Progenitor cell of endocrine pancreas (in vitro differentiated cells): Measurements from ENCODE around the gene TGFBR2. TPM values are rescaled to one million over a fixed set of nuclear protein-coding genes. Genes with fewer than 3 reads are reported as not detected.
A peak's percentile ranks its signal among the peaks of the same experiment; 100 is the strongest.

ENCODE experiments used
- DNase-seq: peaks from one replicate; pipeline ENCODE4 v3.0.0; 2021; ENCODE audit warnings: low spot score; ENCODE audit not compliant: unreplicated experiment
- H3K27ac Mint-ChIP-seq: 2 replicates; pipeline ENCODE4 v1.8.0; 2021; ENCODE audit warnings: mild to moderate bottlenecking, moderate library complexity, mixed read lengths
- H3K27me3 Mint-ChIP-seq: 2 replicates; pipeline ENCODE4 v1.8.0; 2021; ENCODE audit warnings: mixed read lengths
- H3K36me3 Mint-ChIP-seq: 2 replicates; pipeline ENCODE4 v1.8.0; 2022; ENCODE audit warnings: mixed read lengths; ENCODE audit not compliant: insufficient read depth
- H3K4me1 Mint-ChIP-seq: 2 replicates; pipeline ENCODE4 v1.8.0; 2021; ENCODE audit warnings: low read depth, mixed read lengths
- H3K4me3 Mint-ChIP-seq: 2 replicates; pipeline ENCODE4 v1.8.0; 2021; ENCODE audit warnings: low read depth, mild to moderate bottlenecking, moderate library complexity, mixed read lengths
- H3K9me3 Mint-ChIP-seq: 2 replicates; pipeline ENCODE4 v1.8.0; 2021; ENCODE audit warnings: low read depth, mixed read lengths
- CTCF ChIP-seq: fragments of 200-600 bp; sonication (generic); IDR thresholded peaks from one replicate; pipeline ENCODE4 v1.5.0; 2021; ENCODE audit warnings: antibody characterized with exemption, mild to moderate bottlenecking; ENCODE audit not compliant: unreplicated experiment
- long read RNA-seq: library from polyadenylated mRNA; unstranded; transcript quantifications from one replicate; pipeline ENCODE4 v2.0.0, GENCODE V29; 2020
- total RNA-seq: library from RNA; stranded (reverse); gene quantifications from 2 replicates; pipeline ENCODE4 v1.2.1, GENCODE V29; 2021

TGFBR2 gene
- total RNA-seq, result 21.1 and 21.2 TPM in 2 replicates
- long read RNA-seq, partial matches to known transcripts, result 4 of 19 reads
- long read RNA-seq, other reads (novel, unspliced or antisense), result 15 of 19 reads

DNA sequence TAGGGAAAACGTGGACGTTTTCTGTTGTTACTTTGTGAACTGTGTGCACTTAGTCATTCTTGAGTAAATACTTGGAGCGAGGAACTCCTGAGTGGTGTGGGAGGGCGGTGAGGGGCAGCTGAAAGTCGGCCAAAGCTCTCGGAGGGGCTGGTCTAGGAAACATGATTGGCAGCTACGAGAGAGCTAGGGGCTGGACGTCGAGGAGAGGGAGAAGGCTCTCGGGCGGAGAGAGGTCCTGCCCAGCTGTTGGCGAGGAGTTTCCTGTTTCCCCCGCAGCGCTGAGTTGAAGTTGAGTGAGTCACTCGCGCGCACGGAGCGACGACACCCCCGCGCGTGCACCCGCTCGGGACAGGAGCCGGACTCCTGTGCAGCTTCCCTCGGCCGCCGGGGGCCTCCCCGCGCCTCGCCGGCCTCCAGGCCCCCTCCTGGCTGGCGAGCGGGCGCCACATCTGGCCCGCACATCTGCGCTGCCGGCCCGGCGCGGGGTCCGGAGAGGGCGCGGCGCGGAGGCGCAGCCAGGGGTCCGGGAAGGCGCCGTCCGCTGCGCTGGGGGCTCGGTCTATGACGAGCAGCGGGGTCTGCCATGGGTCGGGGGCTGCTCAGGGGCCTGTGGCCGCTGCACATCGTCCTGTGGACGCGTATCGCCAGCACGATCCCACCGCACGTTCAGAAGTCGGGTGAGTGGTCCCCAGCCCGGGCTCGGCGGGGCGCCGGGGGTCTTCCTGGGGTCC is at the start of gene TGFBR2:
Gene TGFBR2, plus strand, starts transcription at position 301 of the 731 bp plus-strand sequence. Its CDS starts 283 bp downstream, at position 584.
- H3K27ac Mint-ChIP-seq, result peak within 1 kb of the TSS; percentile 97
- TF ChIP-seq CTCF, result peak; percentile 37
- DNase-seq, result peak; percentile 73
- H3K4me3 Mint-ChIP-seq, result peak within 1 kb of the TSS; percentile 97
- no peaks in the 10 kb centered on the region for H3K27me3 Mint-ChIP-seq
- H3K36me3 Mint-ChIP-seq, result peaks cover 2% of the 10 kb centered on the region
- peaks cover 42% of the 10 kb centered on the region for H3K4me1 Mint-ChIP-seq
- no peaks in the 10 kb centered on the region for H3K9me3 Mint-ChIP-seq

DNA sequence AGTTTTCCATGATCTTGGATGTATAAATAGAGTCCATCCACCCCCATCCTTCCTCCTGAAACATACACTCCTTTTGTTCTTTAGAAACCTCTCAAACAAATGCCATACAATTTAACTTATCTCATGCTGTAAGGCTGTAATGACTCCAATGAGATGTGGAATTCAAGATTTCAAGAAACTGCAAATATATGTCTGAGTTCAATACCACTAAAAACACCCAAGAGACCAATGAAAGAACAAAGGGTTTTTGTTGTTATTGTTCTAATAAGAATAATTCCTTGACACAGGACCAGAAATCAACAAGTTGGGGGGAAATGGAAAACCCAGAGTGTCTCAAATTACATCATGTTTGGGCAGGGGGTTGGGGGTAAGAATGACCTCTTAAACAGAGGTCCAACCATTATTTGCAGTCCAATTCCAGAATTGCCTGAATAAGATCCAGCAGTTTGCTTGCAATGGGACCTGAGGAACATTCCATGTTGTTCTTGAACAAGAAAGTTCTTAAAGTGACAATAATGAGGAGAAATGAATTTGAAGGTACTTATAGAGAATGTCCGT is 48.6 kb upstream of the TGFBR2 start:
- Mint-ChIP-seq H3K9me3 (no peaks in the 10 kb centered on the region), H3K27ac (peak overlapping the region; percentile 31), H3K27me3 (no peaks in the 10 kb centered on the region), H3K4me3 (no peak overlapping the region), H3K4me1 (peaks cover 11% of the 10 kb centered on the region), H3K36me3 (no peaks in the 10 kb centered on the region)
- DNase-seq, result no peak
- no peak for TF ChIP-seq CTCF

DNA sequence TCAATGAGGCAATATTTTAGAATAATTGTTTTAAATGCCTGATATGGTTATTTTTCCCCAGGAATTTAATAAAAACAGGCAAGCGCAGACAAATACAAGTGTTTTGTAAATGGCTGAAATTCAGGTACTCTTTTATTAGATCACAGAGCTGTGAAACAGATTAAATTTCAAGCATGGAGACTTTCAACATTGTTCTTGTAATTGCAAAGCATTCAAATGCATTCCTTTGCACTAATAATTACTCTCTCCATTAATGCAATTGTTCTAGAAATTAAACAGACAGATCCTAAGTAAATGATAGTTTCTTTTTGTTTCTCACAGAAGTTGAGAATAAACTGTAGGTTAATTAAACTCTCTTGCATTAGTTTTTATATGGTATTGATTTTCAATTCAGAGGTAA is 42.4 kb upstream of the TGFBR2 start:
- H3K9me3 Mint-ChIP-seq, result no peaks in the 10 kb centered on the region
- no peaks in the 10 kb centered on the region for H3K27me3 Mint-ChIP-seq
- no peaks in the 10 kb centered on the region for H3K36me3 Mint-ChIP-seq
- TF ChIP-seq CTCF, result no peak
- DNase-seq, result no peak
- peaks cover 9% of the 10 kb centered on the region for H3K4me1 Mint-ChIP-seq
- no peak overlapping the region for H3K27ac Mint-ChIP-seq
- no peak overlapping the region for H3K4me3 Mint-ChIP-seq

DNA sequence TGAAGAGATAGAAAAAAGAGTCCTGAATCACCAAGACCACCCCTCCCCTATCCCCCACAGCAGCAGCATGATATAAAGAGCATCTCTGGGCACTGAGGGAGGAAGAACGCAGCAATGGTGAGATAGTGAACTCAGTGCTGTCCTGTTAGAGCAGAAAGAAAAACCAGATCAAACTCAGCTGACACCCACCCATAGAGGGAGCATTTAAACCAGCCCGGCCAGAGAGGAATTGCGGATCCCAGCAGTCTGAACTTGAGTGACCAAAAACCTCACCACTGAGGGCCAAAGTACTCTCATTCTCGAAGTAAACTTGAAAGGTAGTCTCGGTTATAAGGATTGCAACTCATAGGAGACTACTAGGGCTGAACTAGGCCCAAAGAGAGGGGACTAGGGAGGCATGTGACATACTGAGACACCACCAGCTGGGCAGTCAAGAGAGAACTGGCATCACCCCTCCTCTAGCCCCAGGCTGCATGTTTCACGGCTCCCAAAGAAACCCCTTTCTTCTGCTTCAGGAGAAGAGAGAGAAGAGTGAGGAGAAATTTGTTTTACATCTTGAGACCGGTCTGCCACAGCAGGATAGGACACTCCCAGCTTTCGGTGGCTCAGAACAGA is 39.2 kb upstream of the TGFBR2 start:
- Mint-ChIP-seq H3K4me3 (no peak overlapping the region), H3K27me3 (no peaks in the 10 kb centered on the region), H3K36me3 (no peaks in the 10 kb centered on the region), H3K9me3 (peaks cover 10% of the 10 kb centered on the region), H3K27ac (no peak overlapping the region), H3K4me1 (peaks cover 5% of the 10 kb centered on the region)
- TF ChIP-seq CTCF, result peak; percentile 14
- no peak for DNase-seq

DNA sequence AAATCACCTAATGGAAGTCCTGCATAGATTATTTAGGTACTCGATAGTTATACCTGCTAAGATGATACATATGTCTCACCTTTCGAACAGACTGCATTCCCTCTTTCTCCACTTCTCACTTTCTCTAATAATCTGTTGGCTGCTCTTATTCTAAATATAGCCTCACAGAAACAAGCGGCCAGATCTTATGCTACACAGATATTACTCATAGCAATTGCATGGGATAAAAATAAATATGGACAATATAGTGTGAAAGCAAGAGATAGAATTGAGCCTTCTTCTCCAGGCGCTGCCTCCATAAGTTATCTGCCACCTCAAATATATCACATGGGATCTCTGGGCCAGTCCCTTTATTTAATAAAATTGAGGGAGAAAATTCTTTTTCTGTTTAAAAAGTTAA is 29.5 kb upstream of the TGFBR2 start:
- TF ChIP-seq CTCF, result no peak
- no peak for DNase-seq
- H3K4me1 Mint-ChIP-seq, result peaks cover 30% of the 10 kb centered on the region
- H3K36me3 Mint-ChIP-seq, result peaks cover 1% of the 10 kb centered on the region
- H3K9me3 Mint-ChIP-seq, result peaks cover 15% of the 10 kb centered on the region
- H3K27ac Mint-ChIP-seq, result peak overlapping the region; percentile 29
- H3K27me3 Mint-ChIP-seq, result no peaks in the 10 kb centered on the region
- H3K4me3 Mint-ChIP-seq, result no peak overlapping the region
